HG03103 (cell line): ENCODE measurements around the gene NDUFB2.
"Not testable (repeated sequence)": the region's sequence is repeated elsewhere in the genome, so short reads cannot be mapped to it uniquely, and the experiment has no call there.

Source experiments
- ATAC-seq: cut with Tn5 transposase; IDR thresholded peaks from one replicate; pipeline ENCODE4 v1.9.1; 2021; ENCODE audit warnings: low read depth; ENCODE audit not compliant: unreplicated experiment

NDUFB2 gene

GRCh38 chr7:140671966-140672365 is 24.5 kb upstream of the NDUFB2 start:
- ATAC-seq = no peak

GRCh38 chr7:140672382-140673062 is 24.0 kb upstream of the NDUFB2 start, which contains the start of gene ADCK2:
Gene ADCK2, plus strand, starts transcription at chr7:140672945. Its CDS starts 386 bp downstream, at chr7:140673331.
- peak; percentile 46 for ATAC-seq

- ATAC-seq = peak; percentile 33
These were observed 23.3 kb upstream of the NDUFB2 start for GRCh38 chr7:140673063-140673773.

GRCh38 chr7:140673774-140674155 is 22.7 kb upstream of the NDUFB2 start:
- ATAC-seq = no peak

GRCh38 chr7:140674356-140674800 is 22.1 kb upstream of the NDUFB2 start:
- no peak for ATAC-seq

- no peak for ATAC-seq
These were observed 21.4 kb upstream of the NDUFB2 start for GRCh38 chr7:140674899-140675701.

- ATAC-seq = no peak
These were observed 20.8 kb upstream of the NDUFB2 start for GRCh38 chr7:140675726-140676125.

GRCh38 chr7:140676306-140676705 is 20.2 kb upstream of the NDUFB2 start:
- peak; percentile 42 for ATAC-seq

GRCh38 chr7:140676956-140677355 is 19.6 kb upstream of the NDUFB2 start:
- not testable (repeated sequence) for ATAC-seq

GRCh38 chr7:140677496-140677895 is 19.0 kb upstream of the NDUFB2 start:
- ATAC-seq = no peak

GRCh38 chr7:140678081-140678815 is 18.3 kb upstream of the NDUFB2 start:
- ATAC-seq = no peak

- no peak for ATAC-seq
These were observed 17.7 kb upstream of the NDUFB2 start for GRCh38 chr7:140678816-140679130.

GRCh38 chr7:140679186-140679585 is 17.3 kb upstream of the NDUFB2 start:
- no peak for ATAC-seq

GRCh38 chr7:140680886-140681285 is 15.6 kb upstream of the NDUFB2 start:
- ATAC-seq = no peak

GRCh38 chr7:140681766-140682165 is 14.7 kb upstream of the NDUFB2 start:
- ATAC-seq = no peak

- ATAC-seq = no peak
These were observed 12.9 kb upstream of the NDUFB2 start for GRCh38 chr7:140683657-140684056.

GRCh38 chr7:140684066-140684950 is 12.2 kb upstream of the NDUFB2 start:
- ATAC-seq = no peak

GRCh38 chr7:140685407-140686087 is 11.0 kb upstream of the NDUFB2 start:
- ATAC-seq = no peak

- ATAC-seq = no peak
These were observed 9.6 kb upstream of the NDUFB2 start for GRCh38 chr7:140686921-140687320.
